Activated effector memory CD4-positive, alpha-beta T cell treated with anti-CD3 and anti-CD28 coated beads, Interleukin-2, amount 50 U/mL, for 16 hours (primary cell): ENCODE measurements around the gene PRRG1.
"Not testable (repeated sequence)": the region's sequence is repeated elsewhere in the genome, so short reads cannot be mapped to it uniquely, and the experiment has no call there.

Experiments used
- DNase-seq: peaks from one replicate; pipeline ENCODE4 v3.0.0-alpha.2; 2020

Gene PRRG1

GRCh38 chrX:37380256-37380655 is 31.1 kb downstream of the PRRG1 start:
- DNase-seq, result no peak

DNA sequence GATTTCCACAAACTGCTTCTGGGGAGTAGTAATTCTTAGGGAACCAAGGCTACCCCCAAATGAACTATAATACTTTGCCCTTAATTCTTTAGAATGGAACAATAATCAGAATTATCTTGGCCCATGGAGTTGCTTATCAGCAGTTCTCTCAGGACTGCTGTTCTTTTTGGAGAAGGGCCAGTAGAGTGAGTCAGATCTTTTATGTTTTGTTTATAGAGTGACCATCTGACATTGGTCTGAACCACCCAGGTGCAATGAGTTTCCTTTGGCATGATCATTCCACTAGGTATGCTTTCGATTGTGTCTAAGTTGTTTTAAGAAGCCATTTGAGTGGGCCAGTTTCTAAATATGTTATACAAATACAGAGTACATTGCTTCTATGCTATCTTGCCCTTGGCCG is 31.8 kb downstream of the PRRG1 start:
- no peak for DNase-seq

DNA sequence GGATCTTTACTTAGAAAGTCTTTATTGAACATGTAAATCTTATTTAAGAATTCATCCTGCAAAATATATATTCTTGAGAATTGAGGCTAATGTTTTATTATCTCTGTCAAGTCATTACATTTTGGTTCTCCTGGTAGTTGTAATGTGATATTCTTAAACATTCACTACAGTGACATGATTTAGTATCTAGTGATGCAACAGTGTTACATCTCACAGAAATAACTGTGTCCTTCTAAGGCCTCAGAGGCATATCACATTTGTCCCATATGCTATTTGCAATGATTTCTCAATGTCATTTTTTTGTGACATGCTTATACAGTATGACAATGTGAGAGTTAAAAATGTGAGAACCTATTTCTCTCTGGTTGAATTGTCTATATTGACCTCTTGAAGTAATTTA is 34.1 kb downstream of the PRRG1 start:
- no peak for DNase-seq

GRCh38 chrX:37388413-37388812 is 39.2 kb downstream of the PRRG1 start:
- DNase-seq, result no peak

GRCh38 chrX:37405956-37406355 is 56.8 kb downstream of the PRRG1 start:
- no peak for DNase-seq

DNA sequence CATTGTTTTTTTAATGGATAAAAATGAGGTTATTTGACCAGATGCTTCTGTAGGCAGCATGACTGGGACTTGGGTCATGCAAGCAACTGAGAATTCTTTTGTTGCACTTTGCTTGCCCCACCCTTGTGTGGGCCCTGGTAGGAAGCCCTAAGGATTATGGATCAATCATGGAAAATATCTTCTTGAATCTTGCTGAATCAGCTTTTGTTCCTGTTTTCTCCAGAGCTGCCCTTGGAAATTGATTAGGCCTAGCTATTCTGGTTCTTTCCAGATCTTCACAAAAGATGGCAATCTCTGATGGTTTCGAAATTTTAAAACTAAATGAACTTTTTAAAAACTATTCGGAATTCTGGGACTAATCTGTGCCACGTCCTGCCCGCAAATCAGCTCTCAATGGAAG is 58.6 kb downstream of the PRRG1 start:
- no peak for DNase-seq

DNA sequence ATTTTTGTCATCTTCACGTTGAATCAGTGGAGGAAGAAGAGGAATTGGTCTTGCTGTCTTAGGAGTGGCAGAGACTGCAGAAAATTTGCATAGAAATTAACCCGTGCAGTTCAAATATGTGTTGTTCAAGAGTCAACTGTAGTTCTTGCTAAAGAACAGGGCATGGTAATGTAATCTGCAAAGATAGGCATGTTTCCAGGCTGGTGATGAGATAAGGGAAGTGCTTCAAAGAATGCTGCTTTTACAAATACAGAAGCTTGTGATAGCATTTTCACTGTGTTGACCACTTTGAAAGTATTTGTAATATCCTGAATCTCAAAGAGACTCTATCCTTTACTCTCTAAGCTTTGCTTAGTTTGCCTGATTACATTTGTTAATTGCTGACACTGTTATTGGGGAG is 60.1 kb downstream of the PRRG1 start:
- DNase-seq, result no peak

DNA sequence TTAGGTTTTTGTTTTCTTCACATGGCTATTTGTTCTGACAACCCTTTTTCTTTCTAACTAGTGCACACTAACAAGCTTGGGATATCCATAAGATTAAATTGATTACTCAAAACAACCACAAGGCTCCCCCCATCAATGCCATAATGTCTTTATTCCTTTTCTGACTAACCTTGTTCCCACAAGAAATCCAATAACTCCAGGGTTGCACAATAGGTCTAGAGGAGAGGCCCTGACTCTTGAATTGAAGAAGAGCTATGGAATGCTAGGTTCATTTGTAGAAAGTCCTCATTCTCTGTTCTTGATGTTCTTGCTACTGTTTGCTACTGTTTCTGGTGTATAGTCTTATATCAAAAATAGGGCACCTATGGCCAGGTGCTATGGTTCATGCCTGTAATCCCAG is 71.0 kb downstream of the PRRG1 start:
- no peak for DNase-seq

- DNase-seq, result no peak
These were observed 71.6 kb downstream of the PRRG1 start for GRCh38 chrX:37420756-37421155.

DNA sequence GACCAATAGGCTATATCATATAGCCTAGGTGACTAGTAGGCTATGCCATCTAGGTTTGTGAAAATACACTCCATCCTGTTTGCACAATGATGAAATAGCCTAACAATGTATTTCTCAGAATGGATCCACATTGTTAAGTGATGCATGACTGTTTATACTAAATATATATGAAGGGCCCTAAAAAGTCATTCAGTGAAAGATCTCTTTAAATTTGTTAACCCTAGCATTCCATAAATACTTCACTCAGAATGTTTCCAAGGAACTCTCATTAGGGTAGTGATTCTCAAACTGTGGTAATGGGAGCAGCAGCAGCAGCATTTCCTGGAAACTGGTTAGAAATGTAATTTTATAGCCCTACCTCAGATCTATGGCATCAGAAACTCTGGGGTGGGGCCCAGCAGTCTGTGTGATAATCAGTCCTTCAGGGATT is 74.9 kb downstream of the PRRG1 start:
- no peak for DNase-seq

GRCh38 chrX:37425370-37425769 is 76.2 kb downstream of the PRRG1 start:
- no peak for DNase-seq

GRCh38 chrX:37428962-37429361 is 79.8 kb downstream of the PRRG1 start:
- not testable (repeated sequence) for DNase-seq

DNA sequence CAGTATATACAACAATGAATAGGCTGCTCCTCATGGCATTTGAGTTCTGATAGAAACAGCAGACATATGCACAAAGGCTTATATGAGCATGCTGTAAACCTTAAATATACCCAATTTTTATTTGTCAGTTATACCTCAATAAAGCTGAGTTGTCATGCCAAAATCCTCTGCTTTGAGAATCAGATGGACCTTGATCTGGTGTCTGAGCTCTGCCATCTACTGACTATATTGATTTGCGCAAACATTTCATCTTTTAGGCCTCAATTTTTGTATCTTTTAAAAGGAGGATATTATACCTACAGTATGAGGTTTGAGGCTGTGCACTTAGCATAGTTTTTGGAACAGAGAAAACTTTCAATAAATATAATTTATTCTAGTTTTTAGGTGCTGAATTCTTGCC is 85.2 kb downstream of the PRRG1 start:
- no peak for DNase-seq

GRCh38 chrX:37437160-37437559 is 88.0 kb downstream of the PRRG1 start:
- no peak for DNase-seq

GRCh38 chrX:37441377-37441776 is 92.2 kb downstream of the PRRG1 start:
- DNase-seq, result no peak

- DNase-seq, result no peak
These were observed 96.0 kb downstream of the PRRG1 start for GRCh38 chrX:37445182-37445581.

GRCh38 chrX:37453821-37454220 is 104.7 kb downstream of the PRRG1 start:
- DNase-seq, result no peak

DNA sequence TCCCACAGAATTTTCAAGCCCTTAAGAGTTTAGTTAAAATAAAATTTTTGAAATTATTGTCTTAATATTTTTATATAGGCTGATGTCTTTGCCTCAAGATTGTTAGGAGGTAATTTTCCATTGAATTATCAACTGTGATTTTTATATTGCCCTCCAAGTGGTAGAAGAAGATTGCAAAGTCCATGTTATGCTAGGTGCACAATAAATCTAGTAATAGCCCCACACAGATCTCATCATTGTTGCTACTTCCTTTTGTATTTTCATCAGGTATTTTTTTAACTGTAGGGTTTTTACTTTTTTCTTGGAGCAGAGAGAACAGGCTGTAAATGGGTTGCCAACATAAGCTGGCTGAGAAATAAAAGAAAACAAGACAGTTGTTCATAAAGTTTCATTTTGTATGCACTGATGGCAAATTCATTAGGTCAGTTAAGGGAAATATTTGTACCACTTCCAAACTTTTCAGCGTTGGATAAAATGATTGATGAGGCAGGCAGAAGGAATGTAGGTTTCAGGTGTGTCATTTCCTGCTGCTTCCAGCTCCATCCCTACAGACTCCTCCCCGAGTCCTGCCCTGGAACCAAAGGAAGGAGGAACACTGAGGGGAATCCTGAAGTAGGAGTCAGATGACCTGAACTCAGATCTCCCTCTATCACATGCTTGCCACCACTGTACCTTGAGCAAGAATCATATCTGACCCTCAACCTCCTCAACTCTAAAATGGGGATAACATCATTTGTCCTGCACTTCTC is 105.5 kb downstream of the PRRG1 start:
- no peak for DNase-seq

DNA sequence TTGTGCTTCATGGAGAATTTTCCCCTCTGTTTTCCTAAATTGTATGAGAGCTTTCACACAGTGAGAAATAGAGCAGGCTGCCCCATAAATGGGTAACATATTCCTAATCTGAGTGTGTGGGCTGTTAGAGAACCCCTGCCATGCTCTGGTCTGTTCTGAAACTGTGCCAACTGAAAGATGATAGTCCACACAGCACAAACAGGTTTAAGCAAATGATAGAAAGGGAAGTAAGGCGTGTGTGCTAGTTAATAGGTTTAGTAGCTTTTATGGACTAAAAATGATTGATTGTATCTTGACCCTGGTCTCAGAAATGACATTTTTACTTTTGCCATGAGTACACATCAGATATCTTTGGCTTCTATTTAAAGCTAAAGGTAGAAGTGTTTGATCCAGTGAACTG is 106.2 kb downstream of the PRRG1 start:
- DNase-seq, result no peak

- DNase-seq, result not testable (repeated sequence)
These were observed 111.1 kb downstream of the PRRG1 start for GRCh38 chrX:37460285-37460684.

DNA sequence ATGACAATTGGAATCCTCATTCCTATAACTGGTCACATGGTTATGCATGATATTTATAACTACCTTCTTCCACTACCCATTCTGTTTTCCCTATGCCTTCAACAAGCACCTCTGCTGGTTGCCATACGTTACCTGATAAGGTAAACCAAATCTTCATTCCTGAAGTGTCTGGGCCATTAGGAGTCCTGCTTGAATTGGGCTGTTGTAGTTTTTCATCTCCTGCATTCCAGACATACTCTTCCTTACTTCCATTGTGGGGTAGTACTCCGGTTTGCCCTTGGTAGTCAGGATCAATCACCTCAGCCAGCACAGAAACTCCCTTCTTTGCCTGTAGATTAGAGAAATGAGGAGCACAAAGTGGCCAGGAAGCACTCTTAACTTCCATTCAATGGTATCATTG is 113.2 kb downstream of the PRRG1 start:
- DNase-seq, result no peak

DNA sequence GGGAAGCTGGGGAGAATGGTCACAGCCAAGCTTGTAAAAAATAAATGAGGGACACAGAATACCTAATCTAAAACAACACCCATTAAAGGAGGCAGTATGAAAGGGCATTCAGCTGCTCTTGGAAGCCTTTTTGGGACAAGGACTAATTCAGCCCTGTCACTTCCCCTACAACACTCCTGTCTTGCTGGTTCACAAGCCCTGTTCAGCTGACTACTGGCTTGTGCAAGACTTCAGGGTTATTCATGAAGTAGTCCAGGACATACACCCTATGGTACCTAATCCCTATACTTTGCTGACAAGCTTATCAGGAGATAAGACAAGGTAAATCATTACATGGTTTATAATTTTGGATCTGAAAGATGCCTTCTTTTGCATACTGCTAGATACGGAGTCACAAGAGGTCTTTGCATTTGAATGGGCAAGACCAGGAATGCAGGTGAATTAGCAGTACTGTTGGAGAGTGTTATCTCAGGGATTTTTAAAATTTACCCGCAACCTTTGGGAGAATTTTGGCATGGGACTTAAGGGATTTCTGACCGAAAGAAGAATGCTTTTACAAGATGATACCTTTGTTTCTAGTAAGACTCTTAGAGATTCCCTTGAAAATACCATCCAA is 119.1 kb downstream of the PRRG1 start:
- DNase-seq, result no peak

GRCh38 chrX:37470711-37471110 is 121.5 kb downstream of the PRRG1 start:
- no peak for DNase-seq

GRCh38 chrX:37472836-37473235 is 123.7 kb downstream of the PRRG1 start:
- DNase-seq, result no peak

GRCh38 chrX:37474478-37474877 is 125.3 kb downstream of the PRRG1 start:
- DNase-seq, result no peak
